Measurements from ENCODE around the gene KCNH2.
"Not testable (repeated sequence)": the region's sequence is repeated elsewhere in the genome, so short reads cannot be mapped to it uniquely, and the experiment has no call there.

The KCNH2 gene

DNA sequence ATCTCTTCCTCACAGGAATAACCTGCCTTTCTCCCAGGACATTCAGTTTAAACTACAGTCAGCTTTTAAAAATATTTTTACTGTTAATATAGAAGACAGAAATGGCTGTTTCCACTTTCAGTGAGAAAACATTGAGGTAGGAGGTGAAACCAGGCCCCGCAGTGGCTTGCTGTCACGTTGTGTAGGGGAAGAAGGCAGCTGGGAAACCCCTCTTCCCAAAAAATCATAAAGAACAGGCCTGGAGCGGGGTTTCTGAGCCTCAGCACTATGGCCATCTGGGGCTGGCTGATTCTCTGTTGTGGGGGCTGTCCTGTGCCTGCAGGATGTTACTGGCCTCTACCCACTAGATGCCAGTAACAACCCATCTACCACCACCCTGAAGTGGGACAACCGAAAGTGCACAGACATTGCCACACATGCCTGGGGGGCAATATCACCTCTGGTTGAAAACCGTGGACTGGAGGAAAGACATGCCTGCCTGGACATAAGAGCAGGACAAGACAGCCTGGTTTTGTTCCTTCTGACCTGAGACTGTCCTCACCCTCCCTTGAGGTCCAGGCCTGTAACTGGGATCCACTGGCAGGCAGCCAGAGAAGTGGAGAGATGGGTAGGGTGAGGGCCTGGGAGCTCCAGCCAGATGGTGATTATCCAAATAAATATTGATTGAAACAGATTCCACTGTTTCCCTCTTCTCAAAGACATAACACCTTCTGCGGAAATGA, 43.9 kb downstream of the KCNH2 start:
- no peak for DNase-seq (ENCODE audit: low read depth)

DNA sequence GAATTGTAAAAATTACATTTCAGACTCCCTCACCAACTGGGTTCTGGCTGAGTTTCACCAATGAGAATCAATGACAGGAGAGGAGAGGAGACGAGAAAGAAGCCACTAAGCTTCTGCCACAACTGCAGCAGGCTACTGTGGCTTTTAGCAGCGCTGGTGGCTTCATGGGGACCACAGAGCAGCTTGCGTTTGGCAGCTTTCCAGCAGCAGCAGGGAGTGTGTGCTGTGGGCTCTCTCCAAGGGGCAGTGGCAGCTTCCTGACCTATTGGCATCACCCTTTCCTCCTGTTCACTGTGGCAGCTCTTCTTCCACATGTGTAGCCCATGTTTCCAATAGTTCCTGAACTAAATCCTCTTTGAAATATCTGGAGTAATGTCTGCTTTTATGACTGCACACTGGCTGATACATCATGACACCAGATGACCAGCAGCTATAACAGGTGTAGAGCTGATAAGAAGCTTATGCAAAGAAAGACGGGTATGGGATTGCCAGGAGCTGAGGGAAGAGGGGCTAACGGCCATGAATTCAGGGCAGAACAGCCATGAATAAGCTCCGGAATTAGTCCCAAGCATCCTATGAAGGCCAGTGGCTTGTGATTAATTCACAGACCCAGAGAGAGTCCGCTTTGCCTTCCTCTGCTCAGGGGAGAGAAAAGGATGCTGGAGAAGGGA, 46.8 kb downstream of the KCNH2 start:
- no peak for DNase-seq (ENCODE audit: low read depth)

DNA sequence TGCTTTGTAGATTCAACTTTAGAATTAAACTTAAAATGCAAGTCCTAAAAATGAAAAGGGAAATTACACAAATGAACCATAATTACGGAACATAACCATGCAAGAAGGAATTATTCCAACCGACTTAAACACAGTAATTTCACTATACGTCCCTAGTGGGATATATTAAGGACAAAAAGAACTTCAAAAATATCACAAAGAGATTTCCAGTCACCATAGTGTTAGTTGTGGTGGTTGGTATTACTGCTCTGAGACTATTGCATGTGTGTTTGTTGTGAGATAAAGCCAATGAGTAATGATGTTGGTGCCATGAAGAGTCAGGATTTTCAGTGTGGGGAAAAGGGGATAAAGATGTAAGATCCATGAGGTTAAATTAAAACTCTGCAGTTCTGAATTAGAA, 49.6 kb downstream of the KCNH2 start:
- DNase-seq (ENCODE audit: low read depth), result no peak

DNA sequence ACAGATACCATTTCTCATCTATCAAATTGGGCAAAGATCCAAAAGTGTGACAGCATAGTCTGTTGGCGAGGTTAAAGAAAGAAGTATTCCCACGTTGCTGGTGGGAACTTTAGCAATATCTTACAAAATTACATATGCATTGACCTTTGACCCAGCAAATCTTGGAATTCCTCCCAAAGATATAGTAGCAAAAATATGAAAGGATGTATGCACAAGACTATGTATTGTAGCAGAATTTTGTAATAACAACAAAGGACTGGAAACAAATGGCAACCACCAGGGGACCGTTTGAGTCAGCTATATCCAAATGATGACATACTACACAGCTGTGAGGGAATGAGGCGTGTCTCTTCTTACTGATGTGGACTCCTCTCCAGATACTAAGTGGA, 50.2 kb downstream of the KCNH2 start:
- DNase-seq (ENCODE audit: low read depth), result peak; percentile 12

DNA sequence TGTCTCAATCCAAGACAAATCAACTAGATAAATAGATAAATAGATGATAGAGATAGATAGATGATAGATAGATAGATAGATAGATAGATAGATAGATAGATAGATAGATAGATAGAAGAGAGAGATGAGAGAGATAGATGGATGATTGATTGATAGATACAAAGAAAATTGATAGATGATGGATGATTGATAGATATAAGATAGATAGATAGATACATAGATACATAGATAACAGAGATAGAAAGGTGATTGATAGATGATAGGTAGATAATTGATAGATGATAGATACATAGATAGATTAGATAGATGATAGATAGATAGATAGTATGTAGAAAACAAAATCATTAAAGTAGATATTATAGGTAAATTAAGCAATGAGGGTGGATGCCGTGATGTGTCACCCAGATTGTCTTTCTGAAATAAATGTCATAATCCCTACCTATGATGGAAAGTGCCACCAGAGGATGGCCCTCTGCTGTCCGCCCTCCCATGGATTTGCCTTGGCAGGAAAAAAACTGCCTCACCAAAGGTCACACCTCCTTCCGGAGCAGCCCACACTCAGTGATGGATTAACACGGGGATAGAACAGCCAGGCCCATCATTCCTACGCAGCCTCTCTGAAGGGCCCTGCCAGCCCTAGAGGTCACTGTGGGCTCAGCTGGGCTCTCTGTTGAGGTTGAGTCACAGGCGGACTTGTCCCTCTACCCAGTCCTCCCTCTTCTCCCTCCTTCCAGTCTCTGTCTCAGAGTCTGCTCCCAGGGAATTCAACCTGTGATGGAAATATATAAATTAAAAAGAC, 50.8 kb downstream of the KCNH2 start:
- DNase-seq (ENCODE audit: low read depth), result no peak

GRCh38 chr7:150926066-150926465, 52.1 kb downstream of the KCNH2 start:
- DNase-seq (ENCODE audit: low read depth), result no peak

- no peak for DNase-seq (ENCODE audit: low read depth)
Observed at GRCh38 chr7:150924369-150924781, 53.7 kb downstream of the KCNH2 start.

DNA sequence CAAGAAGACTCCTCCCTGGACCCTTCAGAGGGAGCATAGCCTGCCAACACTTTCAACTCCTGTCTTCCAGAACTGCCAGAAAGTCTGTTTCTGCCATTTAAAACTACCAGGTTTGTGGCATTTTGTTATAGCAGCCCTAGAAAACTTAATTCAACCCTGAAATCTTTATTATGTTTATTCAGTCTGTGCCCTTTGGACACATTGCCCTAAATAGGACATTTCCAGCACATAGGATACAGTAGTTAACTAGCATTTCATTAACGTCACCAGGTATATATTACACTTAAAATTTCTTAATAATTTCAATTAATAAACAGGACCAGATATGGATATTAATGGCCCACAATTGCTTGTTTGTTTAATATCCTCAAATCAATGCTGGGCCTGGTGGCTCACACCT, 54.3 kb downstream of the KCNH2 start:
- no peak for DNase-seq (ENCODE audit: low read depth)

DNA sequence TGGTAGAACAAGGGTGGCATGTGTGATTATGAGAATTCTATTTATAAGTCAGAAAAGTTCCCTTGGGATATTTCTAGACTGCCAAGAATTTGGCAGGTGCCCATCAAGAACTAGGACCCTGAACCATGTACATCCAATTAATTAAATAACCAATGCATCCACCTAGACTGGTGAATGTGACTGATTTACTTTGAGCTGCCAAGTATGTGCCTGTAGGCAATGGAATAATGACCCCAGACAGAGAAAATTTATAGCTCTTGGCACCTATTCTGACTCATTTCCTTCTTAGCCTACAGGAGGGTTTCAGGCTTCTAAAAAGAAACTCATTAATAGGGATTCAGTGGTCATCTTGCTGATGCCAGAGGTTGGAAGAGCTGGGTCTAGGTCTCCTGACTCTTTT, 54.9 kb downstream of the KCNH2 start:
- no peak for DNase-seq (ENCODE audit: low read depth)

DNA sequence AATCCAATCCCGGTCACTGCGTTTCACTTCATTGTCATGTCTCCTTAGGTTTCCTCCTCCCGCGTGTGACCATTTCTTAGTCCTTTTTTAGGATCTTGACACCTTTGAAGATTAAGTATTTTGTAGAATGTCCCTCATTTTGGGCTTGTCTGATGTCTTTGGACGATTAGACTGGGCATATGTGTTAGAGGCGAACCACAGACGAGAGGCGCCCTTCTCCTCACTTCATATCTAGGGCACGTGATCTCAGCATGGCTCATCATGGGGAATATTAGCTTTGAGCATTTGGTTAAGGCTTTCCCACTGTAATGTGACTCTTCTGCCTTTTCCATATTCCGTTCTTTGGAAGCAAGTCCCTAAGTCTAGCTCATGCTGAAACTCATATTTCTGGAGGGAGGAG, 59.0 kb downstream of the KCNH2 start:
- DNase-seq (ENCODE audit: low read depth), result no peak

- no peak for DNase-seq (ENCODE audit: low read depth)
Observed at GRCh38 chr7:150918378-150918777, 59.7 kb downstream of the KCNH2 start.

GRCh38 chr7:150917969-150918368, 60.2 kb downstream of the KCNH2 start:
- DNase-seq (ENCODE audit: low read depth), result no peak

DNA sequence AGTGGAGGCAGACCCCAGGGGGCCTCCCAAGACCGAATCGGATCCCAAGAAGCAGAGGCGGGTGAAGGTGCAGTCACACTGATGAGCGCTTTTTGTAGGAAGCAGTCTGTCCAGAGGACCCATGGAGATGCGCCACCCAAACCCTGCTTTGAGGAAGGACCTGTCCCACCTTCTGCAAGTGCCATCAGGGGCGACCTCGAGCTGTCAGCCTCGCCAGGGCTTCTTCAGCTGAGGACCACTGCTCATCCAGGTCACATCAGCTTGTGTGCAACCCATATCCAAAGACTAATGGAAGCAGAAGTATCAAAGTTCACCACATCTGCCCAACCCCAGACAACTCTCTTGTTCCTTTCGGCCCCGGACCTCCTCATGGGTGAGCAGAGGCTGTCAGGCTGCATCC, 61.5 kb downstream of the KCNH2 start:
- no peak for DNase-seq (ENCODE audit: low read depth)

DNA sequence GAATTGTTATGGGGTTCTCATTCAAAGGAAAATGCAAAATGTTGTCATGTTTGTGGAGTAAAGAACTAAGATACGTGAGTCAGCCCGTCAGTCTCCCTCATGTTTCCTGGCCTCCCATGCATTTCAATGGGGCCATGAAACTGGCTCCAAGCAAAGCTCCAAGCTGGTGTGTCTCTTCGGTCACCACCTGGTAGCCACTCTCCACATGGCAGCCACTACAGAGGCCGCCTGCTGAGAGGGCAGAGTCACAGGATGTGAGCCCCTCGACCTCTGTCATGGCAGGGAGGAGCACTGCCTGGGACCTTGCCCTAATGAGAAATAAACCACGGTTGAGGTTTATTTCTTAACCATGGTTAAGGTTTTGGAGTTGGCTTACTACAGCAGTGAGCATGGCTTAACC, 63.2 kb downstream of the KCNH2 start:
- DNase-seq (ENCODE audit: low read depth), result no peak

GRCh38 chr7:150914196-150914595, 63.9 kb downstream of the KCNH2 start:
- no peak for DNase-seq (ENCODE audit: low read depth)

- no peak for DNase-seq (ENCODE audit: low read depth)
Observed at GRCh38 chr7:150912427-150912826, 65.7 kb downstream of the KCNH2 start.

GRCh38 chr7:150911590-150912267, 66.4 kb downstream of the KCNH2 start:
- no peak for DNase-seq (ENCODE audit: low read depth)

- no peak for DNase-seq (ENCODE audit: low read depth)
Observed at GRCh38 chr7:150910996-150911422, 67.1 kb downstream of the KCNH2 start.

DNA sequence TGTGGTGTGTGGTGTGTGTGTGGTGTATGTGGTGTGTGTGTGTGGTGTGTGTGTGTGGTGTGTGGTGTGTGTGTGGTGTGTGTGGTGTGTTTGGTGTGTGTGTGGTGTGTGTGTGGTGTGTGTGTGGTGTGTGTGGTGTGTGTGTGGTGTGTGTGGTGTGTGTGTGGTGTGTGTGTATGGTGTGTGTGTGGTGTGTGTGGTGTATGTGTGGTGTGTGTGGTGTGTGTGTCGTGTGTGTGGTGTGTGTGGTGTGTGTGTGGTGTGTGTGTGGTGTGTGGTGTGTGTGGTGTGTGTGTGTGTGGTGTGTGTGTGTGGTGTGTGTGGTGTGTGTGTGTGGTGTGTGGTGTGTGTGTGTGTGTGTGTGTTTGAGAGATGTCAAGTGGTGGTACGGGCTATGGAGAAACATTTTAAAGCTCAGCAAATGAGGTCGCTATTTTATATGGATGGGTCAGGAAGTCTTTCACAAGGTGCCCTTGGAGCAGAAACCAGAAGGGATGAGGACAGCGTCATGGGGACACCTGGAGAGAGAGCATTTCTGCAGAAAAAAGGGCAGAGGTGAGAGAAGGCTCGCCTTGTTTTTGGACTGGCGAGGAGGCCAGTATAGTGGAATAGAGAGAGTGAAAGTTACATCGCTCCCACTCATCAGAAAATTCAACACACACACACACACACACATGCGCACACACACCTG, 67.7 kb downstream of the KCNH2 start:
- DNase-seq (ENCODE audit: low read depth), result not testable (repeated sequence)

DNA sequence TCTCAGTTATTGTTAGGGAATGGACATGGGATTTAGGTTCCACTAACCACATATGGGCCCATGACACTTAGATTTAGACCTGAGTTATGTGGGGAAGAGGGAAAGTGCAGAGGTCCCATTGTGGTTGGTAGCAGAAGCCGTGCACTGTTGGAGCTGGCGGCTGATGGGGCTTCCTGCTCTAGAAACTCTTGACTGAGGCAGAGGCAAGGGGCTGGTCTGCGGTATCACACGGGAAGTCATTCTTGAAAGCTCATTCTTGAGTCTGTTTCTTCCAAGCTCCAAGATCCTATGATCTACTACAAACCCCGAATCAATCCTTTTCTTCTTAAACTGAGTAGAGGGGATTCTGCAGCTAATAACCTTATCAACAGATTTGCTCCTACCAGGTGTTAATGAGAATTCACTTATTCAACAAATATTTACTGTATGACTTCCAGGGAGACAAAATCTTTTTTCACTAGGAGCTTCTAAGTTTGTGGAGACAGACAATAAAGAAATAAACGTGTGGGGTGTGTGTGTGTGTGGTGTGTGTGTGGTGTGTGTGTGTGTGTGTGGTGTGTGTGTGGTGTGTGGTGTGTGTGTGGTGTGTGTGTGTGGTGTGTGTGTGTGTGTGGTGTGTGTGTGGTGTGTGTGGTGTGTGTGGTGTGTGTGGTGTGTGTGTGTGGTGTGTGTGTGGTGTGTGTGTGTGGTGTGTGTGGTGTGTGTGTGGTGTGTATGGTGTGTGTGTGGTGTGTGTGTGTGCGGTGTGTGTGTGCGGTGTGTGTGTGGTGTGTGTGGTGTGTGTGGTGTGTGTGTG, 68.7 kb downstream of the KCNH2 start:
- no peak for DNase-seq (ENCODE audit: low read depth)

GRCh38 chr7:150908173-150908572, 69.9 kb downstream of the KCNH2 start:
- DNase-seq (ENCODE audit: low read depth), result no peak

All from stromal cell of bone marrow (primary cell).